NK-92 (cell line): ENCODE data around the gene PLXNC1.

Source experiments
- DNase-seq: peaks from one replicate; lab custom pipeline; 2025; ENCODE audit not compliant: unreplicated experiment; lab: John Stamatoyannopoulos, UW

Gene PLXNC1

GRCh38 chr12:94133964-94134795, 14.2 kb upstream of the PLXNC1 start:
- DNase-seq = no peak

- no peak for DNase-seq
These were observed 12.5 kb upstream of the PLXNC1 start for GRCh38 chr12:94135896-94136295.

- no peak for DNase-seq
These were observed 8.6 kb upstream of the PLXNC1 start for GRCh38 chr12:94139816-94140215.

- no peak for DNase-seq
These were observed 7.8 kb upstream of the PLXNC1 start for GRCh38 chr12:94140556-94140955.

GRCh38 chr12:94141004-94141764, 7.2 kb upstream of the PLXNC1 start:
- no peak for DNase-seq

GRCh38 chr12:94141892-94142291, 6.5 kb upstream of the PLXNC1 start:
- DNase-seq = no peak

GRCh38 chr12:94143438-94143837, 4.9 kb upstream of the PLXNC1 start:
- DNase-seq = no peak

- no peak for DNase-seq
These were observed 4.4 kb upstream of the PLXNC1 start for GRCh38 chr12:94143951-94144350.

GRCh38 chr12:94144781-94145180, 3.6 kb upstream of the PLXNC1 start:
- no peak for DNase-seq

GRCh38 chr12:94145191-94145983, 3.0 kb upstream of the PLXNC1 start:
- DNase-seq = no peak

GRCh38 chr12:94146166-94146936, 2.0 kb upstream of the PLXNC1 start:
- DNase-seq = no peak

- no peak for DNase-seq
These were observed 888 bp upstream of the PLXNC1 start for GRCh38 chr12:94147387-94147990.

GRCh38 chr12:94148739-94149118, 352 bp downstream of the PLXNC1 start:
- DNase-seq = no peak

- no peak for DNase-seq
These were observed 873 bp downstream of the PLXNC1 start for GRCh38 chr12:94149119-94149780.

GRCh38 chr12:94149781-94150239, 1.4 kb downstream of the PLXNC1 start:
- no peak for DNase-seq

- no peak for DNase-seq
These were observed 2.1 kb downstream of the PLXNC1 start for GRCh38 chr12:94150240-94151121.

- no peak for DNase-seq
These were observed 3.2 kb downstream of the PLXNC1 start for GRCh38 chr12:94151582-94151981.

- DNase-seq = no peak
These were observed 4.1 kb downstream of the PLXNC1 start for GRCh38 chr12:94152292-94153078.
